ENCODE results near the gene CDHR5. TPM values are rescaled to one million over a fixed set of nuclear protein-coding genes. Genes with fewer than 3 reads are reported as not detected.
"Not testable (repeated sequence)": the region's sequence is repeated elsewhere in the genome, so short reads cannot be mapped to it uniquely, and the experiment has no call there.

CDHR5 gene
- total RNA-seq, 1 experiment from 2014 or later: not detected

DNA sequence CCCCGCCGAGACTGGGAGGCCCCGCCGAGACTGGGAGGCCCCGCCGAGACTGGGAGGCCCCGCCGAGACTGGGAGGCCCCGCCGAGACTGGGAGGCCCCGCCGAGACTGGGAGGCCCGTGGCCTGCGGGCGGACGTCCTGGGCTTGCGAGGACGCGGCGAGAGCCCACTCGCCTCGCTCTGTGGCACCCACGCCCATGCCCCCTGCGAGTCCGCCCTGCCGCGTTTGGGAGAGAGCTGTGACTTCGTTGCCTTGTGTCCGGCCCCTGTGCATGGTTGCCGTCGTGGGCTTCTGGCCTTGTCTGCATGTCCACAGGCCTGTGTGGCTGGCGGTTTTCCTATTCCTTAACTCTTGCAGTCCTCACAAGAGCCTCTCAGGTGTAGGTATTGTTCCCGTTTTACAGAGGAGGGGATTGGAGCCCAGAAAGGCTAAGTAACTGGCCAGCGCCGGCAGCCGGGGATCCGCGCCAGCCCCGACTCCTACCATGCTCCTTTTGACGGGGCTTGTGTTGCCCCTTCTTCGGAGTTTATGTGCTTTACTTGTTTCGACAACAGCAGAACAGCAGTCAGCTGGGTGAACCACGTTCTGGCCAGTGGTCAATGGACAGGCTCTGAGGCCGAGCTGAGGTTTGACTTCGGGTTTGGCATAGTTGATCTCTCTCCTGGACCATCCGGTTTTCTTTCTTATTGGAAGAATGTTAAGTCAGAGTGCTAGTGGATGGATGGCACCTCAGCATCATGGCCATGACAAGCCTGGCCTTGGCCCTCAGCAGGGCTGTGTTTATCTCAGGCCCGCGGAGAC lies 47.7 kb downstream of the CDHR5 start:
- Histone ChIP-seq H3K9me2 (replicated peaks; ENCODE audit: insufficient read depth, low read length) (no peaks in the 10 kb centered on the region), H3K36me3 (ENCODE audit: insufficient read depth, low read length) (peaks cover 10% of the 10 kb centered on the region; the same call in 1 of the 2 replicates), H3K4me2 (ENCODE audit: low read depth, low read length, poor library complexity, severe bottlenecking) (peak overlapping the region; percentile 87), H2AFZ (ENCODE audit: low read length) (no peak overlapping the region), H3K4me1 (ENCODE audit: low read length) (peaks cover 19% of the 10 kb centered on the region), H3K9me3 (ENCODE audit: low read length) (no peaks in the 10 kb centered on the region), H3K4me3 (ENCODE audit: low read length) (peak overlapping the region; percentile 78), H3K79me2 (ENCODE audit: low read length) (peaks cover 54% of the 10 kb centered on the region), H3K9ac (ENCODE audit: low read length) (peak overlapping the region; percentile 91), H3K27ac (ENCODE audit: low read length) (peak overlapping the region; percentile 2; the same call in 1 of the 2 replicates), H3K27me3 (ENCODE audit: low read length) (no peaks in the 10 kb centered on the region), H4K20me1 (ENCODE audit: insufficient read depth, low read depth, low read length) (peaks cover 46% of the 10 kb centered on the region)
- DNase-seq: no peak

DNA sequence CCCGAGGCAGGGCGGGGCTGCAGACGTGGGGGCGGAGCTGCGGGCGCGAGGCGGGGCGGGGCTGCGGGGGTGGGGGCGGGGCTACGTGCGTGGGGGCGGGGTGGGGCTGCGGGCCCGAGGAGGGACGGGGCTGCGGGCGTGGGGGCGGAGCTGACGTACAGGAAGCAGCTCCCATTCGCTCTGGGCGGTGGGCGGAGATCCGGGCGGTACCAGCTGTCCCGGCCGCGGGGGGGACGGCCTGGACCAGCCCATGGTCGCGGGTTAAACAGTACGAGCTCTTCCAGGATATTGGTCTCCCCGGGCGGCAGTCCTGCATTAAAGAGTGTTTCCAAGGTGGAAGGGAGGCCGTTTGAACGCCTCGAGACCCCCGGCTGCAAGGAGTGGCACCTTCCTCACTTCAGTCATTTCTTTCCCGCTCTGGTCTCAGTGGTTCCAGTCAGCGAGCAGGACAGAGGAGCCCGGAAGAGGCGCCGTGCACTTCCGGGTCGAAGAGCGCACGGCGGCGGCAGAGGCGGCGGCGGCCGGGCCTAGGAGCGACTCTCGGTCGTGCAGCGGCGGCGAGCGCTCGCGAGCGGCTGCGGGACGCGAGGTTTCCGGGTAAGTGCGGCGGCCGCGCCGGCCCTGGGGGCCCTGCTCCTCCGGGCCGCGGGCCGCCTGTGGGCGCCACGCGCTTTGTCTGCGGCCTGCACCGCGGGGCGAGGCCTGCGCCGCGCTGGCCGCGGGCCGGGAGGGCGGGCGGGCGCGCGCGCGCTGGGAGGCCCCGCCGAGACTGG lies 48.6 kb downstream of the CDHR5 start, which contains the start of gene PHRF1:
TSS of gene PHRF1 (plus strand) at position 475 of the 773 bp plus-strand sequence. CDS start 5,043 bp downstream, outside the sequence.
- H3K27me3 ChIP-seq (ENCODE audit: low read length): no peaks in the 10 kb centered on the region
- peaks cover 39% of the 10 kb centered on the region for H4K20me1 ChIP-seq (ENCODE audit: insufficient read depth, low read depth, low read length)
- peak within 1 kb of the TSS; percentile 90 for H3K4me2 ChIP-seq (ENCODE audit: low read depth, low read length, poor library complexity, severe bottlenecking)
- no peaks in the 10 kb centered on the region for H3K9me2 ChIP-seq (replicated peaks; ENCODE audit: insufficient read depth, low read length)
- peaks cover 19% of the 10 kb centered on the region for H3K4me1 ChIP-seq (ENCODE audit: low read length)
- peak; percentile 97 for DNase-seq
- H3K79me2 ChIP-seq (ENCODE audit: low read length): peaks cover 45% of the 10 kb centered on the region
- H3K9ac ChIP-seq (ENCODE audit: low read length): peak within 1 kb of the TSS; percentile 91
- peak within 1 kb of the TSS; percentile 79 for H3K27ac ChIP-seq (ENCODE audit: low read length)
- H3K36me3 ChIP-seq (ENCODE audit: insufficient read depth, low read length): peaks cover 2% of the 10 kb centered on the region; the same call in 1 of the 2 replicates
- H3K4me3 ChIP-seq (ENCODE audit: low read length): peak within 1 kb of the TSS; percentile 78
- H2AFZ ChIP-seq (ENCODE audit: low read length): peak within 1 kb of the TSS; percentile 99
- H3K9me3 ChIP-seq (ENCODE audit: low read length): no peaks in the 10 kb centered on the region

DNA sequence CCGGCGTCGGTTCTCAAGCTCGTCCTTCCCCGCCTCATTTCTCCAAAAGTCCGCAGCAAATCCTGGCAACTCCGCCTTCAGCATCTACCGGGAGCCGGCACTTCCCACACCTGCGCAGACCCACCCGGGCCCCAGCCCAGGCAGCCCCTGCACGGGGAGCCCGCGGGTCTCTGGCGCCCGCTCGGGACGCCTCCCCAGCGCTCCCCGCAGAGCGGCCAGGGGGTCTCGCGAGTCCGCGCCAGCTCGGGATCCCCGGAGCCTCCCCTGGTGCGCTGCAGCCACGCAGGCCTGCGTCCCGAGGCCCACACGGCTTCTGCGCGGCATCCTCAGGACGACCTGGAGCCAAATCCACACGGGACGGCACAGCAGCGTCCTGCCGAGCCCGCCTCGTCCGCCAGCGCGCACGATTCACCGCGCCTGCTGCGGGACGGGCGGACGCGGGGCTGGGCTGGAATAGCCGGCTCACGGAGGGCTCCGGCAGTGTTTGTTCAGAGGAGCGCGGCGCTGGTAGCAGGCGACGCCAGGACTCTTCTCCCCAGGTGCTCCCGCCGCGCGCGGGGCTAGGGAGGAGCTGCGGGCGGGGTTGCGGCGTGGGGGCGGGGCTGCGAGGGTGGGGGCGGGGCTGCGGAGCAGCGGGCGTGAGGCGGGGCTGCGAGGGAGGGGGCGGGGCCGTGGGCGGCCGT lies 49.3 kb downstream of the CDHR5 start:
- DNase-seq: no peak
- no peak overlapping the region for H3K4me3 ChIP-seq (ENCODE audit: low read length)
- no peak overlapping the region for H3K4me2 ChIP-seq (ENCODE audit: low read depth, low read length, poor library complexity, severe bottlenecking)
- no peak overlapping the region for H3K9ac ChIP-seq (ENCODE audit: low read length)
- H4K20me1 ChIP-seq (ENCODE audit: insufficient read depth, low read depth, low read length): peaks cover 36% of the 10 kb centered on the region
- no peak overlapping the region for H2AFZ ChIP-seq (ENCODE audit: low read length)
- H3K9me3 ChIP-seq (ENCODE audit: low read length): no peaks in the 10 kb centered on the region
- peaks cover 38% of the 10 kb centered on the region for H3K79me2 ChIP-seq (ENCODE audit: low read length)
- no peaks in the 10 kb centered on the region for H3K36me3 ChIP-seq (ENCODE audit: insufficient read depth, low read length)
- no peaks in the 10 kb centered on the region for H3K27me3 ChIP-seq (ENCODE audit: low read length)
- H3K27ac ChIP-seq (ENCODE audit: low read length): no peak overlapping the region
- H3K9me2 ChIP-seq (replicated peaks; ENCODE audit: insufficient read depth, low read length): no peaks in the 10 kb centered on the region
- peaks cover 19% of the 10 kb centered on the region for H3K4me1 ChIP-seq (ENCODE audit: low read length)

DNA sequence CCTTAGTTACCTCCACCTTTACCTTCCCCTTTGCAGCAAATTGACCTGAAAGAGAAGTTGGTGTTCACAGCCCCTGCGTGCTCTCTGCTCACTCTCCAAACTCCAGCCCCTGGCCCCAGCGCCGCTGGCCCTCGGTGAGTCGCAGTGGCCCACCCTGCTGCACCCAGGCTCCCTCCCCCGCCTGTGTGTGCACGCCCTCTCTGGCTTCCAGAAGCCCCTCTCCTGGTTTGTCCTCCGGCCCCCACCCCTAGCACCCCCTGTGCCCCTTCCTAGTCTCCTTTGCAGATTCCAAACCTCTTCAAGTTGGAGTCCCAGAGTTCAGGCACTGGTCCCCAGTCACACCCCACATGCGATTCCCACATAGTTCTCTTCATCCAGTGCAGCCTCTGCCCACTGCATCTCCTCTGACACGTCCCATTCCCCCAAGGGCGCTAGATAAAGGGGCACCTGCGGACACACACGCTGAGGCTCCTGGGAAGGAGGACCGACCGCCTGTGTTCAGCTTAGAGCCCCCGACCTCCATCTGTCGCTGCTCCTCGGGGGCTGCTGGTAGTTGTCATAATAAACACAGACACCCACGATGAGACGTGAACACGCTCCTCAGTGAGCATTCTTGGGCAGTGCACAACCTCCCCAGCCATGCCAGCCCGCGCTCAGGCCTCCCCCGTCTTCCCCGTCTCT lies 50.0 kb downstream of the CDHR5 start:
- Histone ChIP-seq H3K9me3 (ENCODE audit: low read length) (no peaks in the 10 kb centered on the region), H4K20me1 (ENCODE audit: insufficient read depth, low read depth, low read length) (peaks cover 29% of the 10 kb centered on the region), H3K79me2 (ENCODE audit: low read length) (peaks cover 31% of the 10 kb centered on the region), H3K36me3 (ENCODE audit: insufficient read depth, low read length) (no peaks in the 10 kb centered on the region), H3K4me3 (ENCODE audit: low read length) (no peak overlapping the region), H3K9me2 (replicated peaks; ENCODE audit: insufficient read depth, low read length) (no peaks in the 10 kb centered on the region), H3K9ac (ENCODE audit: low read length) (no peak overlapping the region), H3K27ac (ENCODE audit: low read length) (no peak overlapping the region), H3K4me1 (ENCODE audit: low read length) (peaks cover 19% of the 10 kb centered on the region), H2AFZ (ENCODE audit: low read length) (no peak overlapping the region), H3K4me2 (ENCODE audit: low read depth, low read length, poor library complexity, severe bottlenecking) (peak overlapping the region; percentile 11), H3K27me3 (ENCODE audit: low read length) (no peaks in the 10 kb centered on the region)
- no peak for DNase-seq

DNA sequence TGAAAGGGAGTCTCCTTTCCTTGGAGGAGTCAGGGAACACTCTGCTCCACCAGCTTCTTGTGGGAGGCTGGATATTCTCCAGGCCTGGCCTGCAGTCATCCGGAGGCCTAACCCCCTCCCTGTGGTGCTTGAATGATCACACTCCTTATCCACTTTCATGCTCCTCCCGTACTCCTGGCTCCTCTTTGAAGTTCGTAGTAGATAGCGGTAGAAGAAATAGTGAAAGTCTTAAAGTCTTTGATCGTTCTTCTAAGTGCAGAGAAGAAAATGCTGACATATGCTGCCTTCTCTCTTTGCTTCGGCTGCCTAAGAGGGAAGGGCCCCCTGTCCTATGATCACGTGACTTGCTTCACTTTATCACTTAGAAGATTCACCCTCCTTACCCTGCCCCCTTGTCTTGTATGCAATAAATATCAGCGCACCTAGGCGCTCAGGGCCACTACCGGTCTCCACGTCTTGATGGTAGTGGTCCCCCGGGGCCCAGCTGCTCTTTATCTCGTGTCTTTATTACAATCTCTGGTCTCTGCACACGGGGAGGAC lies 50.7 kb downstream of the CDHR5 start:
- not testable (repeated sequence) for H3K9me2 ChIP-seq (replicated peaks; ENCODE audit: insufficient read depth, low read length); H3K36me3 ChIP-seq (ENCODE audit: insufficient read depth, low read length); H3K27ac ChIP-seq (ENCODE audit: low read length); H3K4me3 ChIP-seq (ENCODE audit: low read length); H2AFZ ChIP-seq (ENCODE audit: low read length); H3K27me3 ChIP-seq (ENCODE audit: low read length); H3K9me3 ChIP-seq (ENCODE audit: low read length); H3K9ac ChIP-seq (ENCODE audit: low read length); DNase-seq
- Histone ChIP-seq H3K4me2 (ENCODE audit: low read depth, low read length, poor library complexity, severe bottlenecking) (peak overlapping the region; percentile 11), H4K20me1 (ENCODE audit: insufficient read depth, low read depth, low read length) (peaks cover 23% of the 10 kb centered on the region; the same call in 1 of the 2 replicates), H3K4me1 (ENCODE audit: low read length) (peaks cover 24% of the 10 kb centered on the region), H3K79me2 (ENCODE audit: low read length) (peaks cover 25% of the 10 kb centered on the region)

DNA sequence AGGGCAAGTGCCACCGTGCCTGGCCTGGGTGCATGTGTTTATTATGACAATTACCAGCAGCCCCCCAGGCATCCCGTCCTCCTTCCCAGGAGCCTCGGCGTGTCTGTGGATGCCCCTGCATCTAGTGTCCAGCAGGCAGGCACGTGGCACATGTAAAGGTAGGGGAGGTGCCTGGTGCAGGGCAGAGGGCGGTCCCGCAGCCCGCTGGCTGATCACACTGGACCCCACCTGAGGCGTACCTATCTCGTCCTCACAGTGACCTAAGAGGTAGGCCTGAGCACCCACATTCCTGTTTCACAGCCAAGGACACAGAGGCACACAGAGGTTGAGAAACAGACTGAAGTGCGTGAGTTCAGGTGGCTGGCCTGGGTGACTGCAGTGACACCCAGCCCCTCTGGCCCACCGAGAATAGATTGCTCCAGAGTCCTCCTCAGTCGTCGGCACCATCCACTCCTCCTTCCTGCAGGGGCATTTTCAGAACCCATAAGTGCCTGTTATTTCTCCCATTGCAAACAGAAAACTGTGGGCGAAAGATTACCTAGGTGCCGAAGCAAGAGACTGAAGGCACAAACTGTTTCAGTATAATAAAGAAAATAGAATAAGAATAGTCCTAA lies 51.5 kb downstream of the CDHR5 start:
- no peaks in the 10 kb centered on the region for H3K27me3 ChIP-seq (ENCODE audit: low read length)
- peaks cover 25% of the 10 kb centered on the region for H3K4me1 ChIP-seq (ENCODE audit: low read length)
- DNase-seq: no peak
- H3K9me2 ChIP-seq (replicated peaks; ENCODE audit: insufficient read depth, low read length): no peaks in the 10 kb centered on the region
- no peak overlapping the region for H2AFZ ChIP-seq (ENCODE audit: low read length)
- H3K9me3 ChIP-seq (ENCODE audit: low read length): no peaks in the 10 kb centered on the region
- H3K4me2 ChIP-seq (ENCODE audit: low read depth, low read length, poor library complexity, severe bottlenecking): no peak overlapping the region
- H3K9ac ChIP-seq (ENCODE audit: low read length): no peak overlapping the region
- no peak overlapping the region for H3K4me3 ChIP-seq (ENCODE audit: low read length)
- H3K79me2 ChIP-seq (ENCODE audit: low read length): peaks cover 16% of the 10 kb centered on the region
- no peak overlapping the region for H3K27ac ChIP-seq (ENCODE audit: low read length)
- peaks cover 14% of the 10 kb centered on the region; the same call in 1 of the 2 replicates for H4K20me1 ChIP-seq (ENCODE audit: insufficient read depth, low read depth, low read length)
- no peaks in the 10 kb centered on the region for H3K36me3 ChIP-seq (ENCODE audit: insufficient read depth, low read length)

DNA sequence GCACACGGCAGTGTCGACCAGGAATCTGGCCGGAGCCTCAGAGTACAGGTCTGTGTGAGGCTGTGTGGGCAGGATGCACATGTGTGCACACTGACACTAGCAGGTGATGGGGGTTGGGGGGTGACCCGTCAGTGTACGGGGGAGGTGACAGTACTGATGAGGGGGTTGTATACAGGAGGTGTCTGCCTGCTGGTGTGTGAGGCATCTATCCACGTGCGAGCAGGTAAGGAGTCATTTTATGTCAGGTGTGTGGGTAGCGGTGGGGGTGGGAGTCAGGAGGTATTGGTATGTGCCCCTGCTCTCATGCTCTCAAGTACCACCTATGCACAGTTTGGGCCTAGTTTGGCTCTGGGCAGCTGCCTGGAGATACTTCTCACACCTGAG lies 53.0 kb downstream of the CDHR5 start:
- no peak overlapping the region for H3K9ac ChIP-seq (ENCODE audit: low read length)
- H2AFZ ChIP-seq (ENCODE audit: low read length): no peak overlapping the region
- H3K9me2 ChIP-seq (replicated peaks; ENCODE audit: insufficient read depth, low read length): no peaks in the 10 kb centered on the region
- DNase-seq: no peak
- H3K36me3 ChIP-seq (ENCODE audit: insufficient read depth, low read length): no peaks in the 10 kb centered on the region
- no peak overlapping the region for H3K27ac ChIP-seq (ENCODE audit: low read length)
- peaks cover 23% of the 10 kb centered on the region for H3K4me1 ChIP-seq (ENCODE audit: low read length)
- H4K20me1 ChIP-seq (ENCODE audit: insufficient read depth, low read depth, low read length): no peaks in the 10 kb centered on the region; the same call in 1 of the 2 replicates
- no peak overlapping the region for H3K4me3 ChIP-seq (ENCODE audit: low read length)
- H3K79me2 ChIP-seq (ENCODE audit: low read length): peaks cover 7% of the 10 kb centered on the region
- H3K9me3 ChIP-seq (ENCODE audit: low read length): no peaks in the 10 kb centered on the region
- H3K4me2 ChIP-seq (ENCODE audit: low read depth, low read length, poor library complexity, severe bottlenecking): no peak overlapping the region
- no peaks in the 10 kb centered on the region for H3K27me3 ChIP-seq (ENCODE audit: low read length)

Data from Karpas-422 (cell line).